ENCODE measurements around the gene RBBP4.

RBBP4 gene

DNA sequence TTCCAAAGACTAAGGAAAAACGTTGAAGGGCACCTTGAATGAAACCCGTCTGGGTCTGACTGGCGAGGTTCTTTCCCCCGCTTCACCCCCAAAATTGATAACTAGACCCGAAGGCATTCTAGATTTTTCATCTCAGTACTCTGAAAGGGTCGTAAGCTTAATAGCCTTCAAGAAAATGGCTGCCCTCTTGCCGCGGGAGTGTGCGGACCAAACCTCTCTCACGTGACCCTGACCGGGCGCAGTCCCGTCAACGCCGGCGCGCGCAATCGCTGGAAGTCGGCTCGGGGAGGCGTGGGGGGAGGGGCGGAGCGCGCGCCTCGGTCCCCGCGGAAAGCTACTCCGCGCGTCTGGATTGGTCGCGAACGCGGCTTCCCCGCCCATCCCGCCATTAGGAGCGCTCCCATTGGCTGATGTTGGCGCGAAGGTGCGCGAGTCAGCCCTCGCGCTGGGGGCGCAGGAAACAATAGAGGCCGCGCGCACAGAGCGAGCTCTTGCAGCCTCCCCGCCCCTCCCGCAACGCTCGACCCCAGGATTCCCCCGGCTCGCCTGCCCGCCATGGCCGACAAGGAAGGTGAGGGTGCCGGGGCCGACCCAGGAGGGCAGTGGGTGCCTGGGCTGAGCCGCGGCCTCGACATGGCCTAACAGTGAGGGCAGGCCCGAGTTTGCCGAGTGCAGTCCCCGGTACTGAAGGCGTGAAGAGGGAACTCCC, at the start of gene RBBP4:
RBBP4 (plus strand) TSS at position 457 of the 709 bp plus-strand sequence; CDS start at position 556, 99 bp downstream.
- Mint-ChIP-seq H3K27me3 (ENCODE audit: low read depth) (no peaks in the 10 kb centered on the region), H3K27ac (peak within 1 kb of the TSS; percentile 98), H3K4me1 (ENCODE audit: low read depth) (peaks cover 43% of the 10 kb centered on the region), H3K9me3 (no peaks in the 10 kb centered on the region), H3K36me3 (ENCODE audit: low read depth) (peaks cover 42% of the 10 kb centered on the region), H3K4me3 (peak within 1 kb of the TSS; percentile 90)

DNA sequence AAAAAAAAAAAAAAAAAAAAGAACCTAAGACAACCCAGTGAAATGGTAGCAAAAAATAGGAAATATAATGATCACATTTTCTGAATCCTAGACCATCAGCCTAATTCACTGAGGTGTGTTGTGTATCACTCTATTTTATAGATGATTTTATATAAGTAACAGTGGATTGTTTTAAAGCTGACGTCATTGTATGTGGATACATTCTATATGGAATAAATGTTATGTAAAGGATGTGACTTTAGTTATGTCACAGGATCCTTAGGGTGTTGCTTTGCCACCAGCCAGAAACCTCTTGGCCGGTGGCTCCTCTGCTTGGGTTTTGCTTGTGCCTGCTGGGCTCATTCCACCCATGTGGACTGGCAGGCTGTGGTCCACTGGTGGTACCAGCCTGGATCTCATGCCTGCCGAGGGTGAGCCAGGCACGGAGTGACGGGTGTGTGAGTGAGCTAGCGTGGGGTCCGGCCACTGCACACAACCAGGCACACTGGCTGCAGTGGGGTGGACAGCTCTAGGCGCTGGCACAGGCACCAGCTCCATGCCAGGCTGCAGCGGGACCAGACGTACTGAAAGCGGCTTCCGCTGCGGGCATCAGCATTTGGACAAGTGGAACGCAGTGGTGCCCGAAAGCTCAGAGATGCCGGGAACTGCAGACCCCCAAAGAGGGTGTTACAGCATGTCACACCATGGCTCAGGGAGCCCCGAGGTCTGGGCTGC, 45.1 kb upstream of the RBBP4 start:
- Mint-ChIP-seq H3K27me3 (ENCODE audit: low read depth) (no peaks in the 10 kb centered on the region), H3K27ac (no peak overlapping the region), H3K9me3 (no peaks in the 10 kb centered on the region), H3K36me3 (ENCODE audit: low read depth) (no peaks in the 10 kb centered on the region), H3K4me1 (ENCODE audit: low read depth) (no peaks in the 10 kb centered on the region), H3K4me3 (no peak overlapping the region)

DNA sequence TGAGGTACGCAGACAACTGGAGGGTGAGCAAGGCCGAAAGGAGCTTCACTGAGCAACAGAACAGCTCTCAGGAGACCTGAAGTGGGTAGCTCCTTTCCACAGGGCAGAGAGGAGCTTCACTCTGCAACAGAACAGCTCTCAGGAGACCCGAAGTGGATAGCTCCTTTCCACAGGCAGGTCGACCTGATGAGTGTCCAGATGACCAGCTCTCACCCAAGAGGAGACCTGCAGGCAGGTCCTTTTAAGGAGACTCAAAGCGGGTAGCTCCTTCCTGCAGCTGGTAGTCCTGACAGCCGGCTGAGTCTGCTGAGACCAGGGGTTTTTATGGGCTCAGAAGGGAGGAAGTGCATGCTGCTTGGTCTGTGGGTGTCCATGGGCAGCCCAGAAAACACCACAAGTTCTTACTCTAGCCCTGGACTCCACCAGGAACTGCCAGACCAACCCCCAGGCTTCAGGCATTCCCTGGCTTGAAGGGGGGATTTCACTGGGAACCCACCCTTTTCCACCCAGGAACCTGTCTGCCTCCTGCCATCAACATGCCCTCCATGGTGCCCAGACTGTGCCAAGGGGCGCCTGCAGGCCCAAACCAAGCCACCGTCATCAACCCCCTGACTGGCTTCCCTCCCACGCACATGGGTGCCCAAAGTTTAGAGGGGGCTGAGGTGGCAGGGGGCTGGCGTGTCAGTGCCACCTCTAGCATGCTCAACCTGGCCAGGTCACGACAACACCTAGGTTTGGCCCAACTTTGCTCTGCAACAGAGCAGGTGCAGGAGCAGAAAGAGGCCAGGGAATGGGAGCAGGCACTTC, 44.2 kb upstream of the RBBP4 start:
- no peak overlapping the region for H3K27ac Mint-ChIP-seq
- H3K36me3 Mint-ChIP-seq (ENCODE audit: low read depth): no peaks in the 10 kb centered on the region
- H3K9me3 Mint-ChIP-seq: no peaks in the 10 kb centered on the region

DNA sequence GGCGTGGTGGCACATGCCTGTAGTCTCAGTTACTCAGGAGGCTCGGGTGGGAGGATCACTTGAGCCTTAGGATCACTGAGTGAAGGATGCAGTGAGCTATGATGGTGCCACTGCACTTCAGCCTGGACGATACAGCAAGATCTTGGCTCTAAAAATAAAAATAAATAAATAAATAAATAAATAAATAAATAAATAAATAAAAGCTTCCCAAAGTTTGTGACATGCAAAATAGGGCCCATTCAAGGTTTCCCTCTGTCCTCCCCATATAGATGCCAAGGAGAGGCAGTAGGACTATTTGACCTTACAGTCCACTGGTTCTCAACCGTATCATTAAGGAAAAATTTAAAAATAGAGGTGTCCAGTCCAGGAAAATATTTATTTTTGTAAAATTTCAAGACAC, 41.8 kb upstream of the RBBP4 start:
- Mint-ChIP-seq H3K4me3 (no peak overlapping the region), H3K4me1 (ENCODE audit: low read depth) (peaks cover 5% of the 10 kb centered on the region), H3K9me3 (no peaks in the 10 kb centered on the region), H3K27ac (no peak overlapping the region), H3K36me3 (ENCODE audit: low read depth) (peaks cover 1% of the 10 kb centered on the region), H3K27me3 (ENCODE audit: low read depth) (no peaks in the 10 kb centered on the region)

More for the DNA sequence above, 44.2 kb upstream of the RBBP4 start:
- Mint-ChIP-seq H3K4me1 (ENCODE audit: low read depth) (no peaks in the 10 kb centered on the region), H3K4me3 (no peak overlapping the region), H3K27me3 (ENCODE audit: low read depth) (no peaks in the 10 kb centered on the region)

DNA sequence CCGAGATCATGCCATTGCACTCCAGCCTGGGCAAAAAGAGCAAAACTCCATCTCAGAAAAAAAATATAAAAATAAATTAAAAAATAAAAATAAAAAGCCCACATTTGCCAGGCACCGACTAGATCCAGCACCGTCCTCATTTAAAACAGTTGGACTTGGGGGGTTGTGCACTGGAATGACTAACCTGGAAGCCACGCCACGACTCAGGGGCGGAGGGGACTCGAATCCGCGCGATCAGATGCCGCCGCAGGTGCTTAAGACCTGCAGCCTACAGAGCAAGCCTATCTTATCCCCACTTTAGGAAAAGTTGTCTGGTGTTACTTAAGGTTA, 39.2 kb upstream of the RBBP4 start:
- peak overlapping the region; percentile 59 for H3K4me3 Mint-ChIP-seq
- no peaks in the 10 kb centered on the region for H3K27me3 Mint-ChIP-seq (ENCODE audit: low read depth)
- H3K9me3 Mint-ChIP-seq: no peaks in the 10 kb centered on the region
- H3K4me1 Mint-ChIP-seq (ENCODE audit: low read depth): peaks cover 5% of the 10 kb centered on the region
- no peak overlapping the region for H3K27ac Mint-ChIP-seq
- H3K36me3 Mint-ChIP-seq (ENCODE audit: low read depth): peaks cover 1% of the 10 kb centered on the region

DNA sequence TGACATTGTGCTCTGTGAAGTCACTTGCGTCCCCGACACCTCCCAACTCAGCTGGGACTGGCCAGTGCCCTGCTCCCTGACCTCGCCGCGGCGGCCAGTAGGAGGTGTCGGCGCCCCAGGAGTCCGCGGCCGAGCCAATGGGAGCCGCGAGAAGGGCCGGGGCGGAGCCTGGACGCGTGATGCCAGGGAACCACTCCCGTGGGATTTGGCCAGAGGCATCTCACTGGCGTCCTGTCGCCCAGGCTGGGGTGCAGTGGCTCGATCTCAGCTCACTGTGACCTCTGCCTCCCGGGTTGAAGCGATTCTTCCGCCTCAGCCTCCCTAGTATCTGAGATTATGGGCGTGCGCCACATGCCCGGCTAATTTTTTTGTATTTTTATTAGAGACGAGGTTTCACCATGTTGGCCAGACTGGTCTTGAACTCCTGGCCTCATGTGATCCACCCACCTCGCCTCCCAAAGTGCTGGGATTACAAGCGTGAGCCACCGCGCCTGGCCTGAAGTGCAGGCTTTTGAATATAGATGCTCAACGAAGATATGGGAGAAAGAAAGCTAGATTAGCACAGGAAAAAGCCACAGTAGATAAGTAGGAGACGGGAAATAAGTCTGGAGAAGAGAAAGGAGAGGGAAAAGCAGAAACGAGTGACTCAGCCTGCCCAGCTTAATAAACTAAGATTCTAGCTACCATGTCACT, 38.7 kb upstream of the RBBP4 start:
- Mint-ChIP-seq H3K36me3 (ENCODE audit: low read depth) (peaks cover 1% of the 10 kb centered on the region), H3K9me3 (no peaks in the 10 kb centered on the region), H3K27me3 (ENCODE audit: low read depth) (no peaks in the 10 kb centered on the region), H3K4me3 (peak overlapping the region; percentile 59), H3K27ac (no peak overlapping the region), H3K4me1 (ENCODE audit: low read depth) (peaks cover 5% of the 10 kb centered on the region)

DNA sequence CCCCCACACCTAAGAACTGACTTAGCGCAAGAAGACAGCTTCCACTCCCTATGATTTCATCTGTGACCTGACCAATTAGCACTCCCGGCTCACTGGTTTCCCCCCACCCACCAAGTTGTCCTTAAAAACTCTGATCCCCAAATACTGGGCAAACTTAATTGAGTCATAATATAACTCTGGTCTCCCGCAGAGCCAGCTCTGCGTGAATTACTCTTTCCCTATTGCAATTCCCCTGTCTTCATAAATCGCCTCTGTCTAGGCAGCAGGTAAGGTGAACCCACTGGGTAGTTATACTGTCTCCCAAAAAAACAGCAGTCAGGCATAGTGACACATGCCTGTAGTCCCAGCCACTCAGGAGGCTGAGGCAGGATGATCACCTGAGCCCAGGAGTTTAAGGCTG, 37.5 kb upstream of the RBBP4 start:
- no peak overlapping the region for H3K27ac Mint-ChIP-seq
- H3K4me3 Mint-ChIP-seq: peak overlapping the region; percentile 15
- H3K9me3 Mint-ChIP-seq: no peaks in the 10 kb centered on the region
- H3K4me1 Mint-ChIP-seq (ENCODE audit: low read depth): peaks cover 5% of the 10 kb centered on the region
- peaks cover 1% of the 10 kb centered on the region for H3K36me3 Mint-ChIP-seq (ENCODE audit: low read depth)
- no peaks in the 10 kb centered on the region for H3K27me3 Mint-ChIP-seq (ENCODE audit: low read depth)

DNA sequence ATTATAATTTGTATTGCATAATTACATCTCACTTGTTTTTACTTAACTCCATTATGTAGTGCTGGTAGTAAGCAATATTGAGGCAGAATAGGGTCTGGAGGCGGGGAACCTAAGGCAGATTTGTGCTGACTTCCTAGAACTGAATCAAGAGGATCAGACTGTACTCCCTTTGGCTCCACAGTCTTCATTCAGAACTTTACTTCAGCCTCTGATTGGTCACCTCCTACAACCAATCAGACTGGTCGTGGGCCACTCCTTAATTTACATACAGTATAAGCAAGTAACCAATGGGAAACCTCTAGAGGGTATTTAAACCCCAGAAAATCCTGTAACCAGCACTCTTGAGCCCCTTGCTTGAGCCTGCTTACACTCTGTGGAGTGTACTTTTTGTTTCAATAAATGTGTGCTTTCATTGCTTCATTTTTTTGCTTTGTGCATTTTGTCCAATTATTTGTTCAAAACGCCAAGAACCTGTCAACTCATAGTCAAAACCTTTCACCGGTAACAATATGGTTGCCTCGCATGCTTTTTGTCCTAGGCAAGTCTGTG, 32.3 kb upstream of the RBBP4 start:
- Mint-ChIP-seq H3K27me3 (ENCODE audit: low read depth) (no peaks in the 10 kb centered on the region), H3K4me1 (ENCODE audit: low read depth) (peaks cover 15% of the 10 kb centered on the region), H3K36me3 (ENCODE audit: low read depth) (peaks cover 20% of the 10 kb centered on the region), H3K9me3 (no peaks in the 10 kb centered on the region), H3K4me3 (no peak overlapping the region), H3K27ac (no peak overlapping the region)

DNA sequence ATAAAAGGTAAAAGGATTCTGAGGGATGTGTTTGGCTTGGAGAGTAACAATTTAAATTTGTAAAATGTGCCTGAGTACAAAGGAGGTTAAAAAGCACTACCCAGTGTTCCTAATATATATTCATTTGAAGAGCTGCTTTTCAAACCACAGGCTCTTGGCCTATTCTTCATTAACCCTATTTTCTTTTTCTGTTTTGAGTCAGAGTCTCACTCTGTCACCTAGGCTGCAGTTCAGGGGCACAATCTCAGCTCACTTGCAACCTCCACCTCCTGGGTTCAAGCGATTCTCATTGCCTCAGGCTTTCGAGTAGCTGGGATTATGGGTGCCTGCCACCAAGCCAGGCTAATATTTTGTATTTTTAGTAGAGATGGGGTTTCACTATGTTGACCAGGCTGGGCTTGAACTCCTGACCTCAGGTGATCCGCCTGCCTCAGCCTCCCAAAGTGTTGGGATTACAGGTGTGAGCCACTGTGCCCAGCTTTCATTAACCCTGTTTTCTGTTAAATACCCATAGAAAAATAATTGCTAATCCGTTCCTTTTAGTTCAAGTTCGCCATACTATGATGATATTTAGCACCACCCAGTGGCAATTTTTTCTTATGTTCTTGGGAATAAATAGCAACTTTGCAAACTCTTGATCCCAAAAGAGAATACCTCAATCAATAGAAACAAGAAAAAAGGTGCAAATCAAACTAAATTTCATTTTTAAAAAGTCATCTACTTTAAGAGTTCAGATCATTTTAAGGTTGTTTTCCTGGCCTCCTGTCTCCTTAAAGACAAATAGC, 31.1 kb upstream of the RBBP4 start:
- Mint-ChIP-seq H3K36me3 (ENCODE audit: low read depth) (peaks cover 28% of the 10 kb centered on the region), H3K4me1 (ENCODE audit: low read depth) (peaks cover 21% of the 10 kb centered on the region), H3K27ac (no peak overlapping the region), H3K4me3 (no peak overlapping the region), H3K27me3 (ENCODE audit: low read depth) (no peaks in the 10 kb centered on the region), H3K9me3 (no peaks in the 10 kb centered on the region)

DNA sequence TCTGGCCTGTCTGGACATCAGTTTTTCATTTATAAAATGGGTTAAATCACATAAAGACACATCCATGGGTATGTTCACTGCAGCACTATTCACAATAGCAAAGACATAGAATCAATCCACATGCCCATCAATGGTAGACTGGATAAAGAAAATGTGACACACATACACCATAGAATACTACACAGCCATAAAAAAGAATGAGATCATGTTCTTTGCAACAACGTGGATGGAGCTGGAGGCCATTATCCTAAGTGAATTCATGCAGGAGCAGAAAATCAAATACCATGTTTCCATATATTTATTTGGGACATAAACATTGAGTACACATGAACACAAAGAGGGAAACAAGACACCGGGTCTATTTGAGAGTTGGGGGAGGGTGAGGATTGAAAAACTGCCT, 28.8 kb upstream of the RBBP4 start:
- peaks cover 25% of the 10 kb centered on the region for H3K4me1 Mint-ChIP-seq (ENCODE audit: low read depth)
- H3K27me3 Mint-ChIP-seq (ENCODE audit: low read depth): no peaks in the 10 kb centered on the region
- no peaks in the 10 kb centered on the region for H3K9me3 Mint-ChIP-seq
- H3K4me3 Mint-ChIP-seq: no peak overlapping the region
- peaks cover 33% of the 10 kb centered on the region for H3K36me3 Mint-ChIP-seq (ENCODE audit: low read depth)
- H3K27ac Mint-ChIP-seq: no peak overlapping the region

DNA sequence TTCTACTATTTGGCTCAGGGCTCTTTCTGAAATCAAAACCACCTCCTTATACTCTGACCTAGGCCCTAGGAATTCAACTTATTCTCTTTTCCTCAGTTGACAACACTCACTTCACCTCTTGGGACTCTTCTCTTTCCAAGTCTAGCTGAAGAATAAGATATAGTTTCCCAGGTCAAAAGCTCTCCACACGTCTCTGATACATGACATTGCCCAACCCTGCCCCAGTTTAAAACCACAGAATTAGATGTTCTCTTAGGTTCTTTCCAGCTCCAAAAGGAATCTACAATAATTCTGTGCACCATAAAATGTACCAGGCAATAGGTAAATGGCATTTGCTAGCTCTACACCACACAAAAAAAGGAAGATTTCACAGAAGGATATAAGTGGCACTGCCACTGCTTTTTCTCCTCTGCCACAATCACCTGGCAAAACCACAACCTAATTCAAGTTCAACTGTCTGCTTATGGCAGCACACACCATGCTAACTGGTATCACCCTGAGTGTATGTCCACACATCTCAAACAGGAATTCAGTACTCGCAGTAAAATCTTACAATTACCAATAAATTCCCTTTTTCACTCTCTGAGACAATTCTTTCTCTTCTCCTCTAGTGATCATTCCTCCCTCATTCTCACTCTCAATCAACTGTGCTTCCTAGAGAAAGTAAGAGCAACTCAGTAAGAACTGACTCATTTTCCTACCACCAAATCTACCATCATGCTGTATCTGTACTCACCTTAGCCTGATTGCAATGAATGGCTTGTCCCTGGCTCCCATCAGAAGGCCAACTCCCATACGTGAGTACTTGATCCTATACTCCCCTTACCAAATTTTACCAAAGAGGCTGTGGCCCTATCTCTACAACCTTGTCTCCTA, 28.0 kb upstream of the RBBP4 start:
- H3K4me1 Mint-ChIP-seq (ENCODE audit: low read depth): peaks cover 32% of the 10 kb centered on the region
- peaks cover 39% of the 10 kb centered on the region for H3K36me3 Mint-ChIP-seq (ENCODE audit: low read depth)

DNA sequence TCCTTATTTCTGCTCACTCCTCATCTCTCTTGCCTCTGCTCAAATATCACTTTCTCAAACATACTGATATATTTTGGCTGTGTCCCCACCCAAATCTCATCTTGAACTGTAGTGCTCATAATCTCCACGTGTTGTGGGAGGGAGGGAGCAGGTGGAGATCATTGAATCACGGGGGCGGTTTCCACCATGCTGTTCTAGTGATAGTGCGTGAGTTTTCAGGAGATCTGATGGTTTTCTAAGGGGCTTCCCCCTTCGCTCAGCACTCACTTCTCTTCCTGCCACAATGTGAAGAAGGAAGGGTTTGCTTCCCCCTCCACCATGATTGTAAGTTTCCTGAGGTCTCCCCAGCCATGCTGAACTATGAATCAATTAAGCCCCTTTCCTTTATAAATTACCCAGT, 27.2 kb upstream of the RBBP4 start:
- Mint-ChIP-seq H3K36me3 (ENCODE audit: low read depth) (peaks cover 39% of the 10 kb centered on the region), H3K4me1 (ENCODE audit: low read depth) (peaks cover 32% of the 10 kb centered on the region), H3K4me3 (no peak overlapping the region), H3K27ac (no peak overlapping the region), H3K27me3 (ENCODE audit: low read depth) (no peaks in the 10 kb centered on the region), H3K9me3 (no peaks in the 10 kb centered on the region)

More for the DNA sequence above, 28.0 kb upstream of the RBBP4 start:
- no peaks in the 10 kb centered on the region for H3K9me3 Mint-ChIP-seq
- H3K27me3 Mint-ChIP-seq (ENCODE audit: low read depth): no peaks in the 10 kb centered on the region
- H3K4me3 Mint-ChIP-seq: no peak overlapping the region
- peak overlapping the region; percentile 1 for H3K27ac Mint-ChIP-seq

DNA sequence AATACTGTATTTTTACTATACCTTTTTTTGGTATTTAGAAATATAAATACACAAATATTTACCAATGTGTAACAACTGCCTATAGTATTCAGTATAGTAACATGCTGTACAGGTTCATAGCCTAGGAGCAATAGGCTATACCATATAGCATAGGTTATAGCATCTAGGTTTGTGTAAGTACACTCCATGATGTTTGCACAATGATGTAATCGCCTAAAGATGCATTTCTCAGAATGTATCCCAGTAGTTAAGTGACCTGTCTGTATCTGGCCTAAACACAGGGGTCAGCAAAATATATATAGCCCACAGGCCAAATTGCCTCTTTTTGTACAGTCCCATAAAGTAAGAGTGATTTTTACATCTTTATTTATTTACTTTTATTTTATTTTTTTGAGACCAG, 24.8 kb upstream of the RBBP4 start:
- no peak overlapping the region for H3K4me3 Mint-ChIP-seq
- H3K4me1 Mint-ChIP-seq (ENCODE audit: low read depth): peaks cover 29% of the 10 kb centered on the region
- H3K36me3 Mint-ChIP-seq (ENCODE audit: low read depth): peaks cover 40% of the 10 kb centered on the region
- H3K9me3 Mint-ChIP-seq: no peaks in the 10 kb centered on the region
- no peak overlapping the region for H3K27ac Mint-ChIP-seq
- no peaks in the 10 kb centered on the region for H3K27me3 Mint-ChIP-seq (ENCODE audit: low read depth)
